NCI-H446 treated with DMSO at 0.1 percent for 48 hours (cell line): ENCODE data around the gene IQSEC3.
"Not testable (repeated sequence)": the region's sequence is repeated elsewhere in the genome, so short reads cannot be mapped to it uniquely, and the experiment has no call there.

ENCODE experiments used
- DNase-seq: peaks from one replicate; lab custom pipeline; 2025; lab: John Stamatoyannopoulos, UW

Gene IQSEC3

GRCh38 chr12:111699-112493 lies 45.3 kb downstream of the IQSEC3 start:
- DNase-seq: no peak

GRCh38 chr12:113347-113746 lies 46.8 kb downstream of the IQSEC3 start:
- no peak for DNase-seq

- no peak for DNase-seq
Observed at GRCh38 chr12:114626-115211, 48.2 kb downstream of the IQSEC3 start.

GRCh38 chr12:115518-115917 lies 49.0 kb downstream of the IQSEC3 start:
- DNase-seq: no peak

GRCh38 chr12:115960-116915 lies 49.7 kb downstream of the IQSEC3 start:
- no peak for DNase-seq

GRCh38 chr12:117311-117710 lies 50.7 kb downstream of the IQSEC3 start:
- DNase-seq: no peak

GRCh38 chr12:117816-118345 lies 51.3 kb downstream of the IQSEC3 start:
- no peak for DNase-seq

GRCh38 chr12:118591-118990 lies 52.0 kb downstream of the IQSEC3 start:
- DNase-seq: no peak

GRCh38 chr12:120951-121350 lies 54.4 kb downstream of the IQSEC3 start:
- no peak for DNase-seq

- DNase-seq: no peak
Observed at GRCh38 chr12:121647-122046, 55.1 kb downstream of the IQSEC3 start.

- no peak for DNase-seq
Observed at GRCh38 chr12:125075-125474, 58.5 kb downstream of the IQSEC3 start.

GRCh38 chr12:125566-125965 lies 59.0 kb downstream of the IQSEC3 start:
- DNase-seq: no peak

- no peak for DNase-seq
Observed at GRCh38 chr12:128079-128478, 61.5 kb downstream of the IQSEC3 start.

- no peak for DNase-seq
Observed at GRCh38 chr12:129001-129400, 62.4 kb downstream of the IQSEC3 start.

- no peak for DNase-seq
Observed at GRCh38 chr12:130519-130918, 64.0 kb downstream of the IQSEC3 start.

- no peak for DNase-seq
Observed at GRCh38 chr12:131008-131407, 64.4 kb downstream of the IQSEC3 start.

GRCh38 chr12:131732-132495 lies 65.3 kb downstream of the IQSEC3 start:
- no peak for DNase-seq

GRCh38 chr12:133616-134232 lies 67.2 kb downstream of the IQSEC3 start:
- DNase-seq: not testable (repeated sequence)

GRCh38 chr12:135138-135537 lies 68.6 kb downstream of the IQSEC3 start:
- DNase-seq: no peak

- no peak for DNase-seq
Observed at GRCh38 chr12:138171-138897, 71.8 kb downstream of the IQSEC3 start.
